SU-DHL-6 (cell line): ENCODE results near the gene TMEM141.

Experiments used
- EZH2phosphoT487 ChIP-seq: fragments of 200-600 bp; sonication (generic), shearing (Covaris generic); conservative IDR thresholded peaks from 2 replicates; pipeline ENCODE4 v1.6.1; 2018; ENCODE audit warnings: mild to moderate bottlenecking, antibody characterized with exemption, low read length, moderate library complexity, mixed read lengths
- TF ChIP-seq, protein P1 (sequence below): fragments of 200-600 bp; sonication (generic); IDR thresholded peaks from one replicate; pipeline ENCODE4 v1.5.1; 2017; ENCODE audit warnings: antibody characterized with exemption, mild to moderate bottlenecking, low read length, moderate library complexity; ENCODE audit not compliant: insufficient read depth, poor library complexity, severe bottlenecking

GRCh38 chr9:136757751-136758140, 33.4 kb upstream of the TMEM141 start:
- TF ChIP-seq, protein P1, sequence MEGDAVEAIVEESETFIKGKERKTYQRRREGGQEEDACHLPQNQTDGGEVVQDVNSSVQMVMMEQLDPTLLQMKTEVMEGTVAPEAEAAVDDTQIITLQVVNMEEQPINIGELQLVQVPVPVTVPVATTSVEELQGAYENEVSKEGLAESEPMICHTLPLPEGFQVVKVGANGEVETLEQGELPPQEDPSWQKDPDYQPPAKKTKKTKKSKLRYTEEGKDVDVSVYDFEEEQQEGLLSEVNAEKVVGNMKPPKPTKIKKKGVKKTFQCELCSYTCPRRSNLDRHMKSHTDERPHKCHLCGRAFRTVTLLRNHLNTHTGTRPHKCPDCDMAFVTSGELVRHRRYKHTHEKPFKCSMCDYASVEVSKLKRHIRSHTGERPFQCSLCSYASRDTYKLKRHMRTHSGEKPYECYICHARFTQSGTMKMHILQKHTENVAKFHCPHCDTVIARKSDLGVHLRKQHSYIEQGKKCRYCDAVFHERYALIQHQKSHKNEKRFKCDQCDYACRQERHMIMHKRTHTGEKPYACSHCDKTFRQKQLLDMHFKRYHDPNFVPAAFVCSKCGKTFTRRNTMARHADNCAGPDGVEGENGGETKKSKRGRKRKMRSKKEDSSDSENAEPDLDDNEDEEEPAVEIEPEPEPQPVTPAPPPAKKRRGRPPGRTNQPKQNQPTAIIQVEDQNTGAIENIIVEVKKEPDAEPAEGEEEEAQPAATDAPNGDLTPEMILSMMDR = no peak
- no peak for TF ChIP-seq EZH2phosphoT487
